Progenitor cell of endocrine pancreas (in vitro differentiated cells): ENCODE measurements around the gene CALHM1. TPM values are rescaled to one million over a fixed set of nuclear protein-coding genes. Genes with fewer than 3 reads are reported as not detected.

Experiments
- DNase-seq: peaks from one replicate; pipeline ENCODE4 v3.0.0; 2021; ENCODE audit warnings: low spot score; ENCODE audit not compliant: unreplicated experiment
- H3K27ac Mint-ChIP-seq: 2 replicates; pipeline ENCODE4 v1.8.0; 2021; ENCODE audit warnings: mild to moderate bottlenecking, moderate library complexity, mixed read lengths
- H3K27me3 Mint-ChIP-seq: 2 replicates; pipeline ENCODE4 v1.8.0; 2021; ENCODE audit warnings: mixed read lengths
- H3K36me3 Mint-ChIP-seq: 2 replicates; pipeline ENCODE4 v1.8.0; 2022; ENCODE audit warnings: mixed read lengths; ENCODE audit not compliant: insufficient read depth
- H3K4me1 Mint-ChIP-seq: 2 replicates; pipeline ENCODE4 v1.8.0; 2021; ENCODE audit warnings: low read depth, mixed read lengths
- H3K4me3 Mint-ChIP-seq: 2 replicates; pipeline ENCODE4 v1.8.0; 2021; ENCODE audit warnings: low read depth, mild to moderate bottlenecking, moderate library complexity, mixed read lengths
- H3K9me3 Mint-ChIP-seq: 2 replicates; pipeline ENCODE4 v1.8.0; 2021; ENCODE audit warnings: low read depth, mixed read lengths
- CTCF ChIP-seq: fragments of 200-600 bp; sonication (generic); IDR thresholded peaks from one replicate; pipeline ENCODE4 v1.5.0; 2021; ENCODE audit warnings: antibody characterized with exemption, mild to moderate bottlenecking; ENCODE audit not compliant: unreplicated experiment
- total RNA-seq: library from RNA; stranded (reverse); gene quantifications from 2 replicates; pipeline ENCODE4 v1.2.1, GENCODE V29; 2021

Gene CALHM1
- total RNA-seq, 1 donor from 2014 or later = not detected

- H3K36me3 Mint-ChIP-seq = peaks cover 34% of the 10 kb centered on the region
- peak; percentile 25 for DNase-seq
- no peaks in the 10 kb centered on the region for H3K27me3 Mint-ChIP-seq
- no peaks in the 10 kb centered on the region for H3K9me3 Mint-ChIP-seq
- no peak overlapping the region for H3K4me3 Mint-ChIP-seq
- H3K4me1 Mint-ChIP-seq = no peaks in the 10 kb centered on the region
- H3K27ac Mint-ChIP-seq = no peak overlapping the region
- peak; percentile 68 for TF ChIP-seq CTCF
These were observed 42.1 kb downstream of the CALHM1 start for GRCh38 chr10:103416436-103417147.

GRCh38 chr10:103415581-103415980 is 43.1 kb downstream of the CALHM1 start:
- Mint-ChIP-seq H3K4me3 (no peak overlapping the region), H3K27ac (no peak overlapping the region), H3K9me3 (no peaks in the 10 kb centered on the region), H3K36me3 (peaks cover 30% of the 10 kb centered on the region), H3K27me3 (no peaks in the 10 kb centered on the region), H3K4me1 (no peaks in the 10 kb centered on the region)
- TF ChIP-seq CTCF = no peak
- DNase-seq = no peak

GRCh38 chr10:103413564-103413963 is 45.1 kb downstream of the CALHM1 start:
- Mint-ChIP-seq H3K4me1 (no peaks in the 10 kb centered on the region), H3K9me3 (no peaks in the 10 kb centered on the region)
- no peak for TF ChIP-seq CTCF

More at GRCh38 chr10:103413564-103413963, 45.1 kb downstream of the CALHM1 start:
- DNase-seq = no peak
- Mint-ChIP-seq H3K36me3 (peaks cover 34% of the 10 kb centered on the region), H3K4me3 (no peak overlapping the region), H3K27me3 (no peaks in the 10 kb centered on the region), H3K27ac (no peak overlapping the region)

Other genes starting within 250 kb of the CALHM1 start
- gene RPEL1, start 213.0 kb downstream of the CALHM1 start, total RNA-seq = not detected in 2 replicates
- 6.2 TPM in 2 replicates for gene INA, start 181.8 kb downstream of the CALHM1 start, total RNA-seq
- 13.4 and 14.0 TPM in 2 replicates for gene PCGF6, start 107.8 kb downstream of the CALHM1 start, total RNA-seq
- 7.7 and 8.9 TPM in 2 replicates for gene TAF5, start 90.9 kb downstream of the CALHM1 start, total RNA-seq
- 251 and 264 TPM in 2 replicates for gene ATP5MK, start 62.4 kb downstream of the CALHM1 start, total RNA-seq
- 56.1 and 58.1 TPM in 2 replicates for gene PDCD11, start 62.3 kb downstream of the CALHM1 start, total RNA-seq
- gene CALHM2, start 6.5 kb downstream of the CALHM1 start, total RNA-seq = 0.58 and 0.69 TPM in 2 replicates
- 0.41 and 1.3 TPM in 2 replicates for gene CALHM3, start 20.3 kb upstream of the CALHM1 start, total RNA-seq
- 17.6 and 21.5 TPM in 2 replicates for gene NEURL1, start 34.8 kb upstream of the CALHM1 start, total RNA-seq